ENCODE measurements around the gene FGD2. TPM values are rescaled to one million over a fixed set of nuclear protein-coding genes. Genes with fewer than 3 reads are reported as not detected.
A peak's percentile ranks its signal among the peaks of the same experiment; 100 is the strongest.

The FGD2 gene
- total RNA-seq, 1 donor from 2014 or later: 0.05 TPM

- no peak for DNase-seq (ENCODE audit: low read depth)
Observed at GRCh38 chr6:36970892-36971842, 34.3 kb upstream of the FGD2 start.

GRCh38 chr6:36971921-36972673, 33.4 kb upstream of the FGD2 start:
- DNase-seq (ENCODE audit: low read depth): no peak

DNA sequence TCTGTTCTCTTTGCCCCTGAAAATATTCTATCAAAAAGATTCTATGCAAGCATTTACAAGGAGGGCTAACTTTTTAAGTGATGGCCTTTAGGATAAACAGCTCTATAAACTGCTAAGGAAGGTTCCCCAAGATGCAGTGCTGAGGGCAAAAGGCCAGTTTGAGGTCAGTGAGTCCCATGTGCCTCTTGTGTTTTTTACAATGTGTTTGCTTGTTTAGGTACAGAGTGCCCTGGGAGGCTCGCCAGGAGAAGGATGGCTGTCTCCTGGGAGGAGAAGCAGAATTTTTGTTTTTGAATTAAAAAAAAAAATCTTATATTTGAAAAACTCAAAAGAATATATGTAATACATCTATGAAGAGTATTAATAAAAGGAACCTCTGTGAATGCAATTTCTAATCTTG, 32.3 kb upstream of the FGD2 start:
- no peak for DNase-seq (ENCODE audit: low read depth)

DNA sequence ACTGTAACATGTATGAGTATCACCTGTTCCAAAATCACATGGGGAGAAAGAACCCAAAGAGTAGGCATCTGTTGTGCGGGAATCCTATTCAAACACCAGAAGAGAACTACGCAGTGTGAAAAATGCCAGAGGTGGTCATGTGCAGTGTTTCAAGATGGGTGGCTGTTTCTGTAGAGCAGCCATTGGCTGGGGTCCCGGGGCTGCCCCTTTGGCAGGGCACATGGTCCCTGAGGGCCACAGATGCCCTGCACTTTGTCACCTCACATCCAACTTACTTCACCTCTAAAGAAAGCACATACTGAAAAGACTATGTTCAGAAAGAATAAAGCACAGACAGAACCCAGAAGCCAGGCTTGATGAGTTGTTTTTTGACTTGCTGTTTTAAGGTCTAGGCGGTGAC, 31.8 kb upstream of the FGD2 start:
- DNase-seq (ENCODE audit: low read depth): no peak

DNA sequence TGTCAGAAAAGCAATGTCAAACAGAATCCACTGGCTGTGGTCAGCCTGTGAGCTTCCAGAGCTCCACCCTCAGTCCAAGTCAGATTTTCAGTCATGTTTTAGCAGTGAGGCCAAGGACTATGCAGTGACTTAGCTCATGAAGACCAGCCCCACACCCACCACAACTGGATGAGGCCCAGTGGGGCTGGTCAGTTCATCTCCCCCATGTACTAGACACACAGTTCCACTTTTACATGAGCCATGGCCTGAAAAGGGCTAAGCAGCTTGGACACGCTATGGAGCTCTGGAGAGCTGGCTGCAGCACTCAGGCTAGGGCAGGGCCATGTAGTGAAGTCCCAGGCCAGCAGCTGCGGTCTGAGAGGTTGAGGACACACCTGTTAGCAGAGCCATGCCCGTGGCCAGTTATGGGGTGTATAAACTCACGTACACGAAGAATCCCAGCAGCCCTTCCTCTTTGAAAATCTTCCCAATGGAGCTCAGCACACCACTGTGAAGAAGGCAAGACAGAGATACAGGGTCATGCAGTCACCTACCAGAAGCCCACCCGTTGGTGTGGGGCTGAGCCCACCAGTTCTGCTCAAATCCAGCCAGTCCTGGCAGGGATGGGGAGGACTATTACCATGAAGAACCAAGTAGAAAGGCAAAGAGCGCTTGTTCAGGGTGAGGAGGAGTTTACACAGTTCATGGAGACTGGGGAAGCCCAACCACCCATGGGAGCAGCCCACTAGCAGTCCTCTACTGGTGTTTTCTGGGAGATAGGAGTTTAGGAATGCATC, 30.0 kb upstream of the FGD2 start:
- no peak for DNase-seq (ENCODE audit: low read depth)

GRCh38 chr6:36976007-36976264, 29.5 kb upstream of the FGD2 start:
- no peak for DNase-seq (ENCODE audit: low read depth)

DNA sequence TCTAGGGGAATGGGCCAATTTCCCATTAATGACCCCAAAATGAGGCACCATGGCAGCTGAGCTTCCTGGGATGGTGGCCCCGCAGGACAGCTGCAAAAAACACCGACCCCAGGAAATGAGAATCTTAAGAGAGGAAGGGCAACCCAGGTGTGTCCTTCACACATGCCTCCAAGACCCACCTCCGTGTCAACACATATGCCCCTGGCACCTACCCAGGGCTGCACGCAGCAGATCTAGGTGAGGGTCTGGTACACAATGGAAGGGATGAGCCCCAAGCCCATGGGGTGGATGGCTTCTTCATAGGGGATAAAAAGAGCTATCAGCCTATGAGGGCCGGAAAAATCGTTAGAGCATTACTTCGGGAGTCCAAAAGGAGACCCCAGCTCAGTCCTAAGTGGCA, 28.9 kb upstream of the FGD2 start:
- no peak for DNase-seq (ENCODE audit: low read depth)

- no peak for DNase-seq (ENCODE audit: low read depth)
Observed at GRCh38 chr6:36976931-36977330, 28.5 kb upstream of the FGD2 start.

GRCh38 chr6:36977470-36977941, 27.9 kb upstream of the FGD2 start:
- DNase-seq (ENCODE audit: low read depth): no peak

- DNase-seq (ENCODE audit: low read depth): no peak
Observed at GRCh38 chr6:36978421-36979346, 26.8 kb upstream of the FGD2 start.

GRCh38 chr6:36979347-36979742, 26.1 kb upstream of the FGD2 start:
- DNase-seq (ENCODE audit: low read depth): peak; percentile 21

- DNase-seq (ENCODE audit: low read depth): no peak
Observed at GRCh38 chr6:36980129-36980528, 25.3 kb upstream of the FGD2 start.

DNA sequence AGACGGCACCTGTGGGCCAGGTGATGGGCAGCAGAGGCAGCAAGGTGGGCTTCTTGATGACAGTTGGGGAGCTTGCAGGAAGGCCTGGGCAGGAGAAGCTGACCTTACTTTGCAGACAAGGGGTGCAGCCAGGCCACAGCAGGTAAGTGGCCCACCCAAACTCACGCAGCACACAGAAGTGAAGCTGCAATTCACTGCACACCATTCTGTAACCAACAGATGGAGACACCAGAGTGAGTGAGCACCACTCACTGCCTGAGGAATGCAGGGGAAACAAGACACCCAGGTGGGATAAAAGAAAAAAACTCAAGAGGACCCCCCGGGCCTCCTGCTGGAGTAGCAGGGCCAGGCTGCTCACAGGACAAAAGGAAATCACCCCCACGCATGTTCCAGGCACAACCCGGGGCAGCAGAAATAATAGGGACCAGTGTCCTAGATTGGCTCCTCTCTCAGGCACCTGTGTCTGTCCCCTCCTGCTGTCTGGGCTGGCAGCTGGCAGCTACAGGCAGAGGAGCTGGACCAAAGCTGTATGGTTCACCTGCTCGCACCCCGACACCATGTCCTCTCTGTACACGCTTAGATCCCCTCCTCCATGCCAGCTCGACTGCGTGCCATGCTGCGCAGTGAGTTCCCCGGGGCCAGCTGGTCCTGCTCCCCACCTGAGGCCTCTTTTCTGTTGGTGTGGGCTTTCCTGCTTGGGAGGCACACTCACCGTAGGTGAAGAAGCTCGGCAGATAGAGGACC, 24.4 kb upstream of the FGD2 start:
- DNase-seq (ENCODE audit: low read depth): no peak

DNA sequence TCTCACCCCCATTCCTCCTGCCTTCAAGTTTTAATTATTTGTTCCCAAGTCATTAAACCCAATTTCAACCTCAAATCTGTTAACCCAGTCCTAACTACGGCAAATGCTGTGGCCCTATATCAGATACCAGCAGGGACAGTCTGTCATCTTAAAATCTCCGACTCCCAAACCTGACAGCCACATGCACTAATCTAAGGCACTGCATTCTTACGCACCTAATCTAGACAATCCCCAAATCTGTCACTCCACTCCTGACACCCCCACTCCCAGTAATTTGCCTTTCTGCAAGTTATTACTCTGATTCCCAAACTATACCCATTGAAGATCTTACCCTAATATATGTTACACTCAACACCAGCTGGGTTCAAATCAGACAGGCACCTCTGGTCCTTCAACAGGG, 21.9 kb upstream of the FGD2 start:
- no peak for DNase-seq (ENCODE audit: low read depth)

GRCh38 chr6:36984581-36985416, 20.7 kb upstream of the FGD2 start:
- DNase-seq (ENCODE audit: low read depth): peak; percentile 29

GRCh38 chr6:36985417-36985807, 20.0 kb upstream of the FGD2 start:
- no peak for DNase-seq (ENCODE audit: low read depth)

DNA sequence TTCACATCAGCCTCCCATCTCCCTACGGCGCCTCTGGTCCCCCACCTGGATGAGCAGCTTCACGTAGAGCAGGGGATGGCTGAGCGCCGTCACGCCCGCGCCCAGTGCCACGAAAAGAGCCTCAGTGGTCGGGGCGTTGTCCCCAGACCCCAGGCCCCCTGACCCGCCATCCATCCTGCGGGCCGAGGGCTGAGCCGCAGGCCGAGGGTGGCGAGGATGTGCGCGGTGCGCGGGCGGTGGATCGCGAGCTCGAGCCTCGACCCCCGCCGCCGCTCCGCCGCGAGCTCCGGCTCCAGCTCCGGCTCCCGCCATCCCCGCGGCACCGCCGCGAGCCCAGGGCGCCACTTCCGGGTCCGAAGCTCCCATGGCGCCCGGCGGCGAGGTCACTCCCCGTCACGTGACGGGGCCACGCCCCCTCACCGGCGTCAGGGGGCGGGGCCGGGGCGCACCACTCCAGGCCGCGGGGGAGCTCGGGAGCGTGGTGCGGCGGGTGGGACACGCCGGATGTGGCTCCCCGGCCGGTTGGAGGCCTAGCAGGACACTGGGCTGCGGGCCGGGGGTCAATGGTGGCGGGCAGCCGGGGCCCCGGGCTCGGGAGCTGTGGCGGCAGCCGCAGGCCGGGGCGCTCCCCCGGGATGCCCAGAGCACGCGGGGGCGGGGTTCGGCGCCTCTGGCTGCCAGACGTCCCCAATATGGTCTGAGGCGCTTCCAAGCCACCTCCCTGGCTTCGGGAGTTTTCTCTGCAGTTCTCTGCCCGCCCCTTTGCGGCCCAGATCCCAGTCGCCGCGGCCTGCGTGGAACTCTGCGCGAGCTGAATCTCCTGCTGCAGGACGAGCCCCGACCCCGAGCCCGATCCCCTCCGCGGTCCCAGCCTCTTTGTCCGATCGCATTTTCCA, 19.4 kb upstream of the FGD2 start, which contains the start of gene MTCH1:
Gene MTCH1 (minus strand): TSS at position 389 of the 896 bp plus-strand sequence. CDS start 23 bp downstream, at position 366.
- DNase-seq (ENCODE audit: low read depth): peak; percentile 65

DNA sequence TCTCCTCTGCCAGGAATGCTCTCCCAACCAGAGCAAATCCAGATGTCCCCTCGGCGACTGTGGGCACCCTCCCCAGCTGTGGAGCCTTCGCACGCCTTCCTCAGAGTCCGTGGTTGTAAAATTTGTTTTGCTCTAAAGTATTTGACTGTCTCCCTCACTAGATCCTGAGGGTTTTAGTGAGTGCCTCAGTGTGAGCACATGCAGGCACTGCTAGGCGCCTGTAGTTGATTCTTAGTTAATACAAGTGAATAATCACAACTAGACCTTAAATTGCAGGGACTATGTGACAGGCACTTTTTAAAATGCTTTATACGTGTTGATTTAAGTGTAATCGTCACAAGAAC, 18.8 kb upstream of the FGD2 start:
- peak; percentile 15 for DNase-seq (ENCODE audit: low read depth)

DNA sequence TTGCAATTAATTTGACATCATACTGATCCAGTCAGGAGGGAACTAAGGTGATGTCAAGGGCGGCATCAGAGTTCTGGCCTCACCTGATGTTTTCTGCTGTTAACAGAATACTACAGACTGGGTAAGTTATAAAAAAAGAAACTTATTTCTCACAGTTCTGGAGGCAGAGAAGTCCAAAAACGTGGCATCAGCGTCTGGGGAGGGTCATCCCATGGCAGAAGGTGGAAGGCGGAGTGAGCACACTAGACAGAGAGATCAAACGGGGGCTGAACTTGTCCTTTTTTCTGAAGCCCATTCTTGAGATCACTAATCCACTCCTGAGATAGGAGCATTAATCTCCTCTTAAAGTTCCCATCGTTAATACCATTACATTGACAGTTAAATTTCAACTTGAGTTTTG, 16.2 kb upstream of the FGD2 start:
- no peak for DNase-seq (ENCODE audit: low read depth)
